Non-pigmented ciliary epithelial cell (primary cell): ENCODE measurements around the gene ANK2.

ENCODE experiments used
- DNase-seq: peaks from one replicate; pipeline ENCODE4 v3.0.0-alpha.2; 2010; ENCODE audit warnings: low read depth

ANK2 gene

DNA sequence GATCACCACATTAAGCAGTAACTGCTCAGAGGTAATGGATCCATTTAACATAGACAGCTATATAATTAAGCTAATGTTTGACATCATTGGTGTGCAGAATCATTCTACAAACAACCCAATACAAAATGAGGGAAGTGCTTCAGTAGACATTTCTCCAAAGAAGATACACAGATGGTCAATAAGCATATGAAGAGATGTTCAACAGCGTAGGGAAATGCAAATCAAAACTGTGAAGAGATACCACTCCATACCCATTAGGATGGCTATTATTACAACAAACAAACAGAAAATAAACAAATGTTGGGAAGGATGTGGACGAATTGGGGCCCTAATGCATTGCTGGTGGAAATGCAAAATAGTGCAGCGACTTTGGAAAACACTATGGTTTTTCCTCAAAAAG, 294.6 kb downstream of the ANK2 start:
- no peak for DNase-seq

- DNase-seq: no peak
Measured at GRCh38 chr4:113347245-113347644, 297.8 kb downstream of the ANK2 start.

DNA sequence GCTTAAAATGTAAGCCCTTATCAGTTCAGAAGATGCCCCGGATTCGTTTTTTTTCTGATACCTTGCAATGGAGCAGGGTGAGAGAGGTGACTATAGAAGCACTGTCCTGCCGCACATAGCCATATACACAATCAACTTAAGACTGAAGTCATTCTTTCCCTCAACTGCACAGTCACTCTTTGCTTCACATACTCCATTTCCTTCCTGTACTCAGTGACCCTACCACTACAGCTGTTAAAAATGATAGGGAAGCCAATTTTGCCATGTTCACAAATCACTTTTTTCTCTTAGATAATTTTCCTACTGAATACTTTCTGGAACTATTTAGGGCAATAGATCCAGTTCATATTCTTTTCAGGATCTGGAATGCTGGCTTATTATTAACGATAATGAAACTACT, 300.0 kb downstream of the ANK2 start:
- no peak for DNase-seq

GRCh38 chr4:113350576-113350975, 301.1 kb downstream of the ANK2 start:
- DNase-seq: no peak

DNA sequence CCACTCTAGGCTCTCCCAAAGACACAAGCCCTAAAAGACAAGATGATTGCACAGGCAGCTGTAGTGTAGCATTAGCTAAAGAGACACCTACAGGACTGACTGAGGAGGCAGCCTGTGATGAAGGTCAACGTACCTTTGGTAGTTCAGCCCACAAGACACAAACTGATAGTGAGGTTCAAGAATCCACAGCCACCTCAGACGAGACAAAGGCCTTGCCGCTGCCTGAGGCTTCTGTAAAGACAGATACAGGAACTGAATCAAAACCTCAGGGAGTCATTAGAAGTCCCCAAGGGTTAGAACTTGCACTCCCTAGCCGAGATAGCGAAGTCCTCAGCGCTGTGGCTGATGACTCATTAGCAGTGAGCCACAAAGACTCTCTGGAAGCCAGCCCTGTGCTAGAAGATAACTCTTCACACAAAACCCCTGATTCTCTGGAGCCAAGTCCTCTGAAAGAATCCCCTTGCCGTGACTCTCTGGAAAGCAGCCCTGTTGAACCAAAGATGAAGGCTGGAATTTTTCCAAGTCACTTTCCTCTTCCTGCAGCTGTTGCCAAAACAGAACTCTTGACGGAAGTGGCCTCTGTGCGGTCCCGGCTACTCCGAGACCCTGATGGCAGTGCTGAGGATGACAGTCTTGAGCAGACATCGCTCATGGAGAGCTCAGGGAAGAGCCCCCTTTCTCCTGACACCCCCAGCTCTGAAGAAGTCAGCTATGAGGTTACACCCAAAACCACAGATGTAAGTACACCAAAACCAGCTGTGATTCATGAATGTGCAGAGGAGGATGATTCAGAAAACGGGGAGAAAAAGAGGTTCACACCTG, 306.3 kb downstream of the ANK2 start:
- DNase-seq: peak; percentile 78

DNA sequence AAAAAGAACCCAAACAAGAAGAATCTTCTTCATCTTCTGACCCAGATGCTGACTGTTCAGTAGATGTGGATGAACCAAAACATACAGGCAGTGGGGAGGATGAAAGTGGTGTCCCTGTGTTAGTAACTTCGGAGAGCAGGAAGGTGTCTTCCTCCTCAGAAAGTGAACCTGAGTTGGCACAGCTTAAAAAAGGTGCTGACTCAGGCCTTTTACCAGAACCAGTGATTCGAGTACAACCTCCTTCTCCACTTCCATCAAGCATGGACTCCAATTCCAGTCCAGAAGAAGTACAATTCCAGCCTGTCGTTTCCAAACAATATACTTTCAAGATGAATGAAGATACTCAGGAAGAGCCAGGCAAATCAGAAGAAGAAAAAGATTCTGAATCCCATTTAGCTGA, 307.0 kb downstream of the ANK2 start:
- no peak for DNase-seq

- no peak for DNase-seq
Measured at GRCh38 chr4:113358784-113359183, 309.3 kb downstream of the ANK2 start.

GRCh38 chr4:113365377-113365776, 315.9 kb downstream of the ANK2 start:
- no peak for DNase-seq

- DNase-seq: peak; percentile 69
Measured at GRCh38 chr4:113368056-113368455, 318.6 kb downstream of the ANK2 start.

GRCh38 chr4:113371111-113371510, 321.7 kb downstream of the ANK2 start:
- DNase-seq: no peak

DNA sequence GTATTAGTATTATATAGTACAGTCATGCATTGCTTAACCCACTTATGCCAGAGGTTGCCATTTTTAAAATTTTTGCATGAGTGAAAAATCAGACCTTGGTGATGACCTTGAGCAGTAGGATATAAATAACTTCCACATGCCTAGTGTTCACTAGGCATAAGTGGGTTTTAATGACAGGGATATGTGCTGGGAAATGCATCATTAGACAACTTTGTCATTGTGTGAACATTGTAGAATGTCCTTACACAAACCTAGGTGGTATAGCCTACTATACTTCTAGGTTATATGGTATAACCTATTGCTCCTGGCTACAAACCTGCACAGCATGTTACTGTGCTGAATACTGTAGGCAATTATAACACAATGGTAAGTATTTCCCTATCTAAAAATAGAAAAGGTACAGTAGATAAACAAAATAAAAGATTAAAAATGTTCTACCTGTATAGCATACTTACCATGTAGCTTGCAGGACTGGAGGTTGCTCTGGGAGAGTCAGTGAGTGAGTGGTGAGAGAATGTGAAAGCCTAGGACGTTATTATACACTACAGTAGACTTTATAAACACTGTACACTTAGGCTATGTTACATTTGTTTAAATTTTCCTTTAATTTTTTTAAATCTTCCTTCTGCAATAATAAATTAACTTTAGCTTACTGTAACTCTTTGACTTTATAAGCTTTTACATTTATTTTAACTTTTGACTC, 326.7 kb downstream of the ANK2 start:
- no peak for DNase-seq

- DNase-seq: no peak
Measured at GRCh38 chr4:113378836-113379235, 329.4 kb downstream of the ANK2 start.

GRCh38 chr4:113382704-113383103, 333.3 kb downstream of the ANK2 start:
- DNase-seq: no peak

DNA sequence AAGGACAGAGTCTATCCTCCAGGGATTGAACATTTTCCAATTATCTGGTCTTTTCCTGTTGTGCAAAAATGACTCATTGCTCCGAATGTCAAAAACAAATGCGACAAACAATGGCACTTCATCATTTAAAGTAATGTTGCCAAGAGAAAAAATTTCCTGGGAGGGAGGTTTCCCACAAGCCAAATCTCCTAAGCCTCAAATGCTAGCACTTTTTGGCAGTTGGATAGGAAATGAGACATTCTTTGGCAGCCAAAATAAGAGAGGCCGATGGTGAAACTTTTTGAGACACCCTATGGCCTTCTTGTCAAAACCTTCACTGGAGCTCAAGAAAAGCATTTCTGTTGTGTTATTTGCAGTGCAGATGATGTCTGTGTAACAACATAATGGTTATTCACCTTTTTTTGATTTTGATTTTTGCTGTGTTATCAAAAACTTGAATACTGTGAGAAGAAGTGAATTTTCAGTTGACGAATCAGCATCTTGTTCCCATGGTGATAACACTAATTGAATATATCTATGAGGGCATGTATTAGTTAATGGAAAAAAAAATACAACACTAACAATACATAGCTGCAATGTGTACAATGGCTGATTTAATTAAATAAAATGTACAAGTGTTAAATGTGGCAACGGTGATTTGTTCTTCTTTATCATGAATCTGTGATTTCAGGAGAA, 333.8 kb downstream of the ANK2 start:
- DNase-seq: no peak

DNA sequence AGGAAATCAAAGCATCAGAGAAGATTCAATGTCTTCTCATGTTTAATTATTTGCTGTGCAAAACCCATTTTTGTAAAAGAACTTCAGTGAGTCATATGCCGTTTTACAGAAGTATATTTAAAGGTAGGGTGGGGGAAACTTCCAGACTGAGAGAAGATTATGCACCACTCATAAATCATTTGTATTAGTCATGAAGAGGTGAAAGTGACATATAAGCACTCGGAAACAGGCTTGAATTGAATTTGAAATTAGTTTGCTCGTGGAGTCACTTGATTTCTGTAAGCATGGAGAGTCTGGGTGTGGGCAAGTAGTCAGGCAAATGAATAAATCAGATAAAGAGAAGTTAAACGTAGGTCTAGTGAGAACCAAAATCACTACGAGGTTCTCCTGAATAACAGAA, 335.1 kb downstream of the ANK2 start:
- DNase-seq: no peak

DNA sequence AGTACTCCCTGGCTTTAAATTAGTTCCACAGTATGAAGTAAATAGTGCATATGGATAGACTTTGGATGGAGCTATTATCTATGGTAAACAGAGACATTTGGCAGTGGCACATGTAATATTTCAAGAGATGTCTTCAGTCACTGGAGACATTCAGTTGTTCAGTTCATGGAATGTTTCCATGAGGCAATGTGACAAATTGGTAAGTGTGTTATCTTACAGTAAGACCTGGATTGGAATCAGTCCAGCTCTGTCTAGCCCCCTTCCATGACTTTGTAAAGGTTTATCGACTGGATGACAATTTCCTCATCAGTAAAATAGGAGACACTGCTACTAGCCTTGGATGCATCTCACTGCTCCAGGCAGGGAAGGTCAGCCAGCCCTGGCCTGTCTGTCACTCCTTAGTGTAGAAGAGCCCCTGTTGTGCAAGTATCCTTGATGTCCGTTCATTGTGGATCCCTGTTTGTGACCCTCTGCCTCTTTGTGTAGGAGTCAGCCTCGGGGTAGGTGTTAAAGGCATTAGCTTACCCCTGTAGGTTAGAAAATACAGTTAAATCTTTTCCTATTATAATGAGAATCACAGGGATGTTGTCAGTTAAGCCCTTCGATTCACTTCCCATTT, 335.9 kb downstream of the ANK2 start:
- no peak for DNase-seq

DNA sequence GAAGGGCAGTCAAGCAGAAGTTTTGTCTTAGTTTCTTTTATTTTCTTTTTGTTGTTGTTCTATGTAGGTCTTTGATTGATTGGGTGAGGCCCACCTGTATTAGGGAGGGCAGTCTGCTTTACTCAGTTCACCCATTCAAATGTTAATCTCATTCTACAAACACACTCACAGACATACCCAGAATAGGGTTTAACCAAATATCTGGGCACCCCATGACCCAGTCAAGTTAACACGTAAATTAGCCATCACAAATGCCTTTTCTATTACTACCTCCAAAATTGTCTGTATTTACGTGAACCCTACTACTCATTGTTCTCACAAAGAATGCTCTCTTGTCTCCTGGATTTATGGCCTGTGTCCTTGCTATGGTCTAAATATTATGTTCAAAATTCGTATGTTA, 339.7 kb downstream of the ANK2 start:
- no peak for DNase-seq

DNA sequence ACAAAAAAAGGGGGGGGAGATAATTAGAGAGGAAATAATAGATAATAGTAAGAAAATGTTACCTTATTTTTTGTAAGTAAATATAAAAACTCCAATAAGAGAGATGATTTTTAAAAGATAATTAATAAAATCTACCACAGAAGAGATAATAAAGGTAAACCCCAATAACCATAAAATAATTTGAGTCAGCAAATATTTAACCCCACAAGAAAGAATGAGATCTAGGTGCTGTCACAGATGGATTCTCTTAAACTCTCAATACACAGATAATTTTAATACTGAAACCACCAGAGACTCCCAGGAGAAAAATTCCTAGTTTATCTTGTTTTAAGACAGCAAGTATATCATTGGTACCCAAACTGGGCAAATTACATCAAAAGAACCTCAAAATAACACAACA, 341.4 kb downstream of the ANK2 start:
- DNase-seq: no peak

GRCh38 chr4:113394108-113394729, 344.8 kb downstream of the ANK2 start:
- DNase-seq: no peak

- peak; percentile 67 for DNase-seq
Measured at GRCh38 chr4:113394730-113395530, 345.5 kb downstream of the ANK2 start.

- DNase-seq: no peak
Measured at GRCh38 chr4:113397114-113397701, 347.8 kb downstream of the ANK2 start.
